HEK293T (cell line): ENCODE data around the gene KLB.
"Not testable (repeated sequence)": the region's sequence is repeated elsewhere in the genome, so short reads cannot be mapped to it uniquely, and the experiment has no call there.

Experiments used
- CTCF ChIA-PET: fragments of 350-600 bp; formaldehyde crosslinking; extraction: SDS; loops from one replicate; lab custom pipeline; 2021; ENCODE audit warnings: antibody characterized with exemption, inconsistent platforms; lab: Yijun Ruan, JAX
- POLR2A ChIA-PET: fragments of 350-600 bp; formaldehyde crosslinking; extraction: SDS; loops from one replicate; lab custom pipeline; 2020; ENCODE audit warnings: antibody characterized with exemption, inconsistent platforms; lab: Yijun Ruan, JAX
- DNase-seq: peaks from one replicate; pipeline ENCODE4 v3.0.0; 2012; ENCODE audit warnings: mixed read lengths; ENCODE audit errors: extremely low spot score
- ARNT ChIP-seq: fragments of 450-650 bp; IDR thresholded peaks from 2 replicates; pipeline ENCODE4 v1.6.1; 2017; ENCODE audit warnings: mild to moderate bottlenecking
- BHLHE40 ChIP-seq: fragments of 450-650 bp; IDR thresholded peaks from 2 replicates; pipeline ENCODE4 v1.6.1; 2016; ENCODE audit warnings: mild to moderate bottlenecking, moderate library complexity, borderline replicate concordance
- CTBP1 ChIP-seq: fragments of 450-650 bp; IDR thresholded peaks from 2 replicates; pipeline ENCODE4 v1.6.1; 2016; ENCODE audit warnings: borderline replicate concordance
- ELF4 ChIP-seq: fragments of 450-650 bp; IDR thresholded peaks from 2 replicates; pipeline ENCODE4 v1.6.1; 2017; ENCODE audit warnings: antibody characterized with exemption
- FOXA1 ChIP-seq: fragments of 450-650 bp; IDR thresholded peaks from 2 replicates; pipeline ENCODE4 v1.6.1; 2016; ENCODE audit warnings: mild to moderate bottlenecking
- FOXK2 ChIP-seq: fragments of 450-650 bp; IDR thresholded peaks from 2 replicates; pipeline ENCODE4 v1.6.1; 2016; ENCODE audit warnings: mild to moderate bottlenecking
- FOXM1 ChIP-seq: fragments of 450-650 bp; IDR thresholded peaks from 2 replicates; pipeline ENCODE4 v1.6.1; 2017; ENCODE audit warnings: mild to moderate bottlenecking, borderline replicate concordance
- HDGF ChIP-seq: fragments of 450-650 bp; IDR thresholded peaks from 2 replicates; pipeline ENCODE4 v1.6.1; 2017; ENCODE audit warnings: antibody characterized with exemption, borderline replicate concordance
- L3MBTL2 ChIP-seq: fragments of 450-650 bp; conservative IDR thresholded peaks from 2 replicates; pipeline ENCODE4 v1.6.1; 2016; ENCODE audit warnings: mild to moderate bottlenecking
- LEF1 ChIP-seq: fragments of 450-650 bp; IDR thresholded peaks from 2 replicates; pipeline ENCODE4 v1.6.1; 2017; ENCODE audit warnings: mild to moderate bottlenecking, borderline replicate concordance
- NFRKB ChIP-seq: fragments of 450-650 bp; IDR thresholded peaks from 2 replicates; pipeline ENCODE4 v1.6.1; 2016; ENCODE audit warnings: mild to moderate bottlenecking, moderate library complexity
- SP1 ChIP-seq: fragments of 450-650 bp; IDR thresholded peaks from 2 replicates; pipeline ENCODE4 v1.6.1; 2017
- SUZ12 ChIP-seq: fragments of 450-650 bp; IDR thresholded peaks from 2 replicates; pipeline ENCODE4 v1.6.1; 2016; ENCODE audit warnings: mild to moderate bottlenecking
- TARDBP ChIP-seq: fragments of 450-650 bp; IDR thresholded peaks from 2 replicates; pipeline ENCODE4 v1.6.1; 2016
- ZNF384 ChIP-seq: fragments of 450-650 bp; IDR thresholded peaks from 2 replicates; pipeline ENCODE4 v1.6.1; 2016
- TF ChIP-seq, protein P1 (sequence below): fragments of 450-650 bp; IDR thresholded peaks from 2 replicates; pipeline ENCODE4 v1.6.1; 2016

KLB gene

GRCh38 chr4:39384563-39384962, 22.2 kb upstream of the KLB start:
- no peak for DNase-seq
- CTCF ChIA-PET: interaction anchor here (1.0 kb wide), 1 partner anchor 43 kb away, joined by 3 read pairs; no protein-coding TSS in a partner anchor
- POLR2A ChIA-PET: no interaction called here
- TF ChIP-seq L3MBTL2: no peak
- TF ChIP-seq, protein P1, sequence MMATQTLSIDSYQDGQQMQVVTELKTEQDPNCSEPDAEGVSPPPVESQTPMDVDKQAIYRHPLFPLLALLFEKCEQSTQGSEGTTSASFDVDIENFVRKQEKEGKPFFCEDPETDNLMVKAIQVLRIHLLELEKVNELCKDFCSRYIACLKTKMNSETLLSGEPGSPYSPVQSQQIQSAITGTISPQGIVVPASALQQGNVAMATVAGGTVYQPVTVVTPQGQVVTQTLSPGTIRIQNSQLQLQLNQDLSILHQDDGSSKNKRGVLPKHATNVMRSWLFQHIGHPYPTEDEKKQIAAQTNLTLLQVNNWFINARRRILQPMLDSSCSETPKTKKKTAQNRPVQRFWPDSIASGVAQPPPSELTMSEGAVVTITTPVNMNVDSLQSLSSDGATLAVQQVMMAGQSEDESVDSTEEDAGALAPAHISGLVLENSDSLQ: no peak
- no peak for TF ChIP-seq FOXK2
- no peak for TF ChIP-seq SP1
- no peak for TF ChIP-seq NFRKB
- TF ChIP-seq ARNT: no peak
- no peak for TF ChIP-seq SUZ12
- no peak for TF ChIP-seq TARDBP
- no peak for TF ChIP-seq ZNF384
- TF ChIP-seq LEF1: no peak
- TF ChIP-seq BHLHE40: no peak
- TF ChIP-seq ELF4: no peak
- TF ChIP-seq FOXM1: no peak
- TF ChIP-seq CTBP1: no peak
- TF ChIP-seq HDGF: no peak
- TF ChIP-seq FOXA1: no peak

- ChIA-PET CTCF (no interaction called here), POLR2A (no interaction called here)
- no peak for TF ChIP-seq CTBP1
- TF ChIP-seq SP1: no peak
- TF ChIP-seq TARDBP: no peak
- TF ChIP-seq ZNF384: no peak
- no peak for TF ChIP-seq FOXM1
- DNase-seq: no peak
Observed at GRCh38 chr4:39390603-39391002, 16.1 kb upstream of the KLB start.

DNA sequence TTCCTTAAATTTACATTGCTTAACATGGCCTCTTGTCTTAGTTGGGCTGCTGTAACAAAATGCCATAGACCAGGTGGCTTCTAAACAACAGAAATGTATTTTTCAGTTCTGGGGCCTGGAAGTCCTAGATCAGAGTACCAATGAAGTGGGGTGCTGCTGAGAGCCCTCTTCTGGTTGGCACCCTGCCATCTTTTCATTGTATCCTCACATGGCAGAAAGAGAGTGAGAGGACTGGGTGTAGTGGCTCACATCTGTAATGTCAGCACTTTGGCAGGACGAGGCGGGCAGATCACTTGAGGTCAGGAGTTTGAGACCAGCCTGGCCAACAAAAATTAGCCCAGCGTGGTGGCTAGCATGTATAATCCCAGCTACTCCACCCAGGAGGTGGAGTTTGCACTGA, 12.0 kb upstream of the KLB start:
- TF ChIP-seq LEF1 (no peak), BHLHE40 (no peak), ARNT (no peak), FOXM1 (no peak), SUZ12 (no peak), FOXA1 (no peak), CTBP1 (no peak), FOXK2 (no peak), SP1 (no peak), ZNF384 (no peak), ELF4 (no peak), L3MBTL2 (no peak)
- ChIA-PET POLR2A (no interaction called here), CTCF (no interaction called here)
- no peak for DNase-seq

DNA sequence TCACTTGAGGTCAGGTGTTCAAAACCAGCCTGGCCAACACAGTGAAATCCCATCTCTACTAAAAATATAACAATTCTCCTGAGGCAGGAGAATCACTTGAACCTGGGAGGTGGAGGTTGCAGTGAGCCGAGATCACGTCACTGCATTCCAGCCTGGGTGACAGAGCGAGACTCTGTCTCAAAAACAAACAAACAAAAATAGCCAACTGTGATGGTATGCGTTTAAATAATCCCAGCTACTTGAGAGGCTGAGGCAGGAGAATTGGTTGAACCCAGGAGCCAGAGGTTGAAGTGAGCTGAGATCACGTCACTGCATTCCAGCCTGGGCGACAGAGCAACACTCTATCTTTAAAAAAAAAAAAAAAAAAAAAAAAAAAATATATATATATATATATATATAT, 5.1 kb upstream of the KLB start:
- CTCF ChIA-PET, DNase-seq: not testable (repeated sequence)
- POLR2A ChIA-PET: interaction anchor here (0.7 kb wide), 1 partner anchor 58 kb away, joined by 3 read pairs; the partner anchor contains the start of gene LIAS

DNA sequence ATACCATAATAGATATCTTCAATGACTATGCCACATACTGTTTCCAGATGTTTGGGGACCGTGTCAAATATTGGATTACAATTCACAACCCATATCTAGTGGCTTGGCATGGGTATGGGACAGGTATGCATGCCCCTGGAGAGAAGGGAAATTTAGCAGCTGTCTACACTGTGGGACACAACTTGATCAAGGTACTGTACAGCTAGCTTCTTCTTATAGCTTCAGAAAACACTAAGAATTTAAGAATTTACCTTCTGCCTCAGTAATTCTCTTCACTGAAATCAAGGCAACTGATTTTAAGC, 805 bp downstream of the KLB start:
- ChIA-PET CTCF (no interaction called here), POLR2A (interaction anchor here (2.4 kb wide), 1 partner anchor 51 kb away, joined by 7 read pairs; the partner anchor contains the start of genes LIAS and RPL9)
- no peak for TF ChIP-seq FOXM1
- no peak for TF ChIP-seq TARDBP
- no peak for TF ChIP-seq FOXK2
- TF ChIP-seq SUZ12: no peak
- TF ChIP-seq, protein P1: no peak
- no peak for TF ChIP-seq BHLHE40
- no peak for TF ChIP-seq L3MBTL2
- no peak for TF ChIP-seq ZNF384
- no peak for TF ChIP-seq CTBP1
- DNase-seq: no peak

DNA sequence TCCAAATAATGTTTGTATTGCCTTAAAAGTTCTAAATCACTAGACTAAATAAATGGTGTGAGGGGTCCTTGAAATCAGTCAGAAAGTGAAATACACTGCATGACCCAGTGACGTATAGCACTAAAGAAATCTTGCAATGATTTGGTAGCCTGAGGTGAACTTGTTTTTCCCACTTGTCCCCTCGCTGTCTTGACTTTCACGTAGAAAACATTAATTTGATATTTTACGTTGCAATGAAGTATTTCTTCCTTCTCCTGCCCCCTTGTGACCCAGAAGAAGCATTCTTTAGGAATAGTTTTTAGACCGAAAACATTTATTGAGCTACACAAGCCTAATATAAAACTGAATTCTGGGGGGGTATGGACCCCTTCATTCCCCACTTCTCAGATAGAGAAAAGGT, 3.7 kb downstream of the KLB start:
- no peak for DNase-seq
- POLR2A ChIA-PET: no interaction called here
- CTCF ChIA-PET: no interaction called here
- TF ChIP-seq BHLHE40: no peak
- TF ChIP-seq FOXM1: no peak
- TF ChIP-seq ELF4: no peak

- DNase-seq, POLR2A ChIA-PET: not testable (repeated sequence)
- CTCF ChIA-PET: interaction anchor here (0.6 kb wide), 1 partner anchor 576 kb away, joined by 3 read pairs; no protein-coding TSS in a partner anchor
Observed at GRCh38 chr4:39411561-39411960, 4.8 kb downstream of the KLB start.

DNA sequence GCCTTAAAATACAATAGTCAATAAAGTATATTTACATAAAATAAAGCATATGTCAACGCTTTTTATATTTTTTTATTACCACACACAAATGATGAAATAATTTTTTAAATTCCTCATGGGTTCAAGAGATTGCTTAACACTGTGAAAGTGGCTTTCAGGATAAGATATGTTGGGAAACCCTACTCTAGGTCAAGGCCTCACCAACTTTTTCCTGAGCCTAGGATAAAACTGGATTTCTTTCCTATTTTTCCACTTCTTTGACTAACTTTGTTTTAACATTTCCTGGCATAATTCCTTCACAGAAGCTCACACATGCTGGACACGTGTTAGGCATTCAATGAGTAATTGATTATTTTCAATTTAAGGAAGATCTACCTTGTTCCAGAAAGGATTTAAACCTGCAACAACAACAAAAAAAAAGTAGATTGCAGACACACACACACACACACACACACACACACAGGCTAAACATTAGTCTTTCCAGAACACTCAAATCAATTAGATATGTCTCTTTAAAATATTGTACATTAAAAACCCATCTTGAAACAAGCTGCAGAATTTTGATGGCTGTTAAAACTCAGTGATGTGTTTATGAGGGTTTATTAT, 9.1 kb downstream of the KLB start:
- DNase-seq: no peak
- POLR2A ChIA-PET: no interaction called here
- TF ChIP-seq L3MBTL2 (no peak), ARNT (no peak), FOXA1 (no peak), TARDBP (no peak), ZNF384 (no peak), BHLHE40 (no peak), SP1 (no peak), HDGF (no peak)
- CTCF ChIA-PET: interaction anchor here (1.0 kb wide), 1 partner anchor 334 kb away, joined by 3 read pairs; no protein-coding TSS in a partner anchor
